NCI-H146 treated with DMSO at 0.1 percent for 48 hours (cell line): ENCODE measurements around the gene POFUT2.
"Not testable (repeated sequence)": the region's sequence is repeated elsewhere in the genome, so short reads cannot be mapped to it uniquely, and the experiment has no call there.

ENCODE experiments used
- DNase-seq: peaks from one replicate; lab custom pipeline; 2025; ENCODE audit not compliant: unreplicated experiment; lab: John Stamatoyannopoulos, UW

POFUT2 gene

GRCh38 chr21:45326169-45326851 is 38.6 kb upstream of the POFUT2 start:
- no peak for DNase-seq

- no peak for DNase-seq
Observed at GRCh38 chr21:45325206-45326168, 37.8 kb upstream of the POFUT2 start.

GRCh38 chr21:45324489-45325205 is 37.0 kb upstream of the POFUT2 start:
- no peak for DNase-seq

GRCh38 chr21:45323487-45324311 is 36.0 kb upstream of the POFUT2 start:
- no peak for DNase-seq

GRCh38 chr21:45322960-45323461 is 35.3 kb upstream of the POFUT2 start:
- DNase-seq, result no peak

GRCh38 chr21:45322231-45322959 is 34.7 kb upstream of the POFUT2 start:
- no peak for DNase-seq

GRCh38 chr21:45320261-45321025 is 32.7 kb upstream of the POFUT2 start:
- no peak for DNase-seq

- DNase-seq, result no peak
Observed at GRCh38 chr21:45319461-45320211, 31.9 kb upstream of the POFUT2 start.

- no peak for DNase-seq
Observed at GRCh38 chr21:45318556-45319404, 31.1 kb upstream of the POFUT2 start.

- no peak for DNase-seq
Observed at GRCh38 chr21:45318146-45318555, 30.5 kb upstream of the POFUT2 start.

GRCh38 chr21:45317398-45318145 is 29.9 kb upstream of the POFUT2 start:
- DNase-seq, result no peak

- DNase-seq, result no peak
Observed at GRCh38 chr21:45316871-45317397, 29.2 kb upstream of the POFUT2 start.

GRCh38 chr21:45315676-45316470 is 28.2 kb upstream of the POFUT2 start:
- DNase-seq, result not testable (repeated sequence)

- DNase-seq, result no peak
Observed at GRCh38 chr21:45313682-45314081, 26.0 kb upstream of the POFUT2 start.

GRCh38 chr21:45313015-45313414 is 25.3 kb upstream of the POFUT2 start:
- no peak for DNase-seq

GRCh38 chr21:45312296-45312695 is 24.6 kb upstream of the POFUT2 start:
- DNase-seq, result no peak
